NCI-H82 treated with DMSO at 0.1 percent for 48 hours (cell line): Measurements from ENCODE around the gene DNTTIP2.
"Not testable (repeated sequence)": the region's sequence is repeated elsewhere in the genome, so short reads cannot be mapped to it uniquely, and the experiment has no call there.

Source experiments
- DNase-seq: peaks from one replicate; lab custom pipeline; 2025; ENCODE audit not compliant: unreplicated experiment; lab: John Stamatoyannopoulos, UW

Gene DNTTIP2

DNA sequence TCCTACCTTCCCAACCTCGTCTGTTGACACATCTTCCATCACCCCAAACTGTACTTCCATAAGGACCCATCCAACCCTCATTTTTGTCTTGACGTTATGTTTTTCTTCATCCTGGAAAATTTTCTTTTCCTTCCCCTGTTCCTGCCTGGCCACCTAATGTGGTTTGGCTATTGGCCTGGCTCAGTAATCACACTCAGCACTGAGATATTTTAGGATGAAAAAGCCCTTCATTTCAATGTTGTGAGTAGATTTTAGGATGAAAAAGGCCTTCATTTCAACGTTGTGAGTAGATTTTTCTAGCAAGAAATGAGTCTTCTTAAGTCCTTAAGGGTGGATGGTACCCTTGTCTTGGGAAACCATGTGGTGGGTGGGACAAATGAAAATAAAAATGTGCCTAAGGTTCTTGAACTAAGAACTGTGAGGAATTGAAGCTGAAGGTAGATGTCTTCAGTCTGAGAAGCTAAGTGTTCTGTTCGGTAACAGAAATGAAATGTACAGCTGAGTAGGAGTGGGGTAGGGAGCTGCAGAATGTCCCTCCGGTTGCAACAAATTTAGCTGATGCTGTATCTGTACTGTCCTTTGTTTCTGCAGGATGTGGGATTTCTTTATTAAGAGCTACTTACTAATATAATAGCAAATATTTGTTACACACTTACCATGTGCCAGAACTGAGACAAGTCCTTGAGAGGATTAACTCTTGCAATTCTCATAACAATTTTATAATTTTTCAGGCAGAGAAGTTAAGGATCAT, 36.1 kb downstream of the DNTTIP2 start:
- DNase-seq, result no peak

DNA sequence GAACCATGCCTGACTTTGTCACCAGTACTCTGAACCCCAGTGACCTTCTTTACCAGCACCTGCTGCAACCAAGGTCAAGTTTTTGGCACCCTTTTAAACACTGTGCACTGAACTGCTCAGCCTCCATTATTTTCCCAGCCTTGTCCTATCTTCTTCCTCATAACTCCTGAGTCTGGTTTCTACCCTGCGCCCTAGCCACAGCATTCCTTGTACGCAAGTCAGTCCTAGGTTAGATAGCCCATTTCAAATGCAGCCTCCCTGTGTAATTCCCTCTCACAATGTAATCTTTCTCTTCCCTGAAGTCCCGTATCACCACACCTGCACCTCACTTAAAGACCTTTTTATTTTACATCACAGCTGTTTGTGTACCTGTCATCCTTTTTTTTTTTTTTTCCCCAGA, 37.2 kb downstream of the DNTTIP2 start:
- no peak for DNase-seq

DNA sequence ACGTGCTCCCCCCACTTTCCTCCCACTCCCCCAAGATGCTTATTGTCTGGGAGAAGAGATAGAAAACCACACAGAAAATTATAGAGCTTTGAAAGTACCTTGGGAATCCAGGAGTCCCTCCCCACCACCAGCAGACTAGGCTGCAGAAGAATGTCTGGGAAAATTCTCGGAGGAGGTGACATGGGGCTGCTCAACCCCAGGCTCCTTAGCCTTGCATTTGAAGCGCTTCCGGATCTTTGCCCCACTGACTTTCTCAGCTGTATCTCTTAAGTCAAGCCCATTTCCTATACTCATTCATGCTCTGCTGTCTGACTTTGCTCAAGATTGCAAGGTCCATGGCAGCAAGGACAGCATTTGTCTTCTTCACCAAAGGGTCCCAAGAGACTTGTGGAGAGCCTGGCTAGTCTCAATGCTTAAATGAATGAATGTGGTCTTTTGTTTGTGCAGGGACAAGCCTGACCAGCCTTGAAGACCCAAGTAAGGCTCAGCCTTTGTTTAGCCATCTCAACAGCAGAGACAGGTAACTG, 38.0 kb downstream of the DNTTIP2 start:
- DNase-seq, result no peak

DNA sequence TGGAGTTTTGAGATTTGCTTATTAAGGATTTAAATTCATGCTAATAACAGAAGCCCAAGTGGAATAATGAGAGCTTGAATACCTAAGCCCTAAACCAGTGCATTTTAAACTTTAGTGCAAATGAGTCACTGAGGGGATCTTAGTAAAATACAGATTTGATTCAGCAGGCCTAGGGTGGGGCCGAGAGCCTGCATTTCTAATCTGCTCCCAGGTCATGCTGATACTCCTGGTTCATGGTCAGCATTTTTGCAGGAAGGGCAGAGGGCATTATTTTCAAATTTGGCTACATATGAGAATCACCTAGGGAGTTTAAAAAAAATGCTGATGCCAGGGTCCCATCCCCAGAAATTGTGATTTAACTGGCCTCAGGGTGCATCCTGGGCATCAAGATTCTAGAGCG, 39.3 kb downstream of the DNTTIP2 start:
- no peak for DNase-seq

DNA sequence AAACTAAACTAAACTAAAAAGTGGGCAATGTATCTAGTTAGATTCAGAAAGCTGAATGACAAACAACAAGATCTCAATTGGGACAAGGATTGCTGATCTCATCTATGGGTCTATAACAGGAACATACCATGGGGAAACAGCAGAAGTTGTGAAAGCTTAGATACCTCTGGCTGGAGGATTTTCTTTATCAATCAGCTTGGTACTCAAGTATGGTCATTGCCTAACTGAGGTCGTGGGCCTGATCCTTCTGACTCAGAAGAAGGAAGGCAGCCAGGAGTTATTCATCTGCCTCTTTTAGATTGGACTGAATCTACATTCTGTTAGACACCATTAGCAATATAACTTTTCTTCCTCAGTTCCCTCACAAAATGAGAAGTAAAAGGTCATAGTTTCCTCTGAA, 39.7 kb downstream of the DNTTIP2 start:
- DNase-seq, result no peak

DNA sequence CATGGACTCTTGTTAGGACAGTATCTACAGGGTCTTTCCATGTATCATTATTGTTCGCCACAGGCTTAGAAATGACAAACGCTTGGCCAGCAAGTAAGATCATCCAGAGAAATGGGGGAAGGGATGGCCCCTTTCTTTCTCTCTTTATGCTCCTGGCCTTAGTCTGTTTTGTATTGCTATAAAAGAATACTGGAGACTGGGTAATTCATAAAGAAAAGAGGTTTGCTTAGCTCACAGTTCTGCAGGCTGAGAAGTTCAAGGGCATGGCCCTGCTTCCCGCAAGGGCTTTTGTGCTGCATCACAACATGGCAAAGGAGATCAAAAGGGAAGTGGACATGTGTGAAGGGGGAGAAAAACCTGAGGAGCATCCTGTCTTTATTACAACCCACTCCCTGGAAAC, 41.0 kb downstream of the DNTTIP2 start:
- DNase-seq, result no peak

DNA sequence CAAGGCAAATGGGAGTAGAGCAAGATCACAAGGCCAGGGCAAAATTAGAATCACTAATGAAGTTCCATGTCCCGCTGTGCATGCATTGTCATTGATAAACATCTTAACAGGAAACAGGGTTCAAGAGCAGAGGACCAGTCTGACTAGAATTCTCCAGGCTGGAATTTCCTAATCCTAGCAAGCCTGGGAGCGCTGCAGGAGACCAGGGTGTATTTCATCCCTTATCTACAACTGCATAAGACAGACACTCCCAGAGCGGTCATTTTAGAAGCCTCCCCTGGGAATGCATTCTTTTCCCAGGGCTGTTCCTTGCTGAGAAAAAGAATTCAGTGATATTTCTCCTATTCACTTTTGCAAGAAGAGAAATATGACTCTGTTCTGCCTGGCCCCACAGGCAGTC, 45.7 kb downstream of the DNTTIP2 start:
- not testable (repeated sequence) for DNase-seq

DNA sequence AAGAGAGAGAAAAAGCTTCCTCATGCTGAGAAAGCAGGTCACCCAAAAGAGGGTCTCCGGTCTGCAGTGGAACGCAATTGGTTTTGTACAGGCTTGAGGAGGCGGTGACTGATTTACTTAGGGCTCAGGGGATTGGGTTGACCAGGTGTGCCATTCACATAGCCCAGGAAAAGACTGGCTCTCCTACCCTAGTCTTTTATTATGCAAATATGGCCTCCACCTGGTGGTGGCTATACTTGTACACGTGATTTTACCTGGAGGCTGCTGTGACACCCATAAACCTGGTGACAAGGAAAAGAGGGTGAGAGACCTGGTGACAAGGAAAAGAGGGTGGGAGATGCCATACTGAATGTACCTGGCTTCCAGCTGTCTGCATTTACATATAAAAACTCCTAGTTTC, 49.9 kb downstream of the DNTTIP2 start:
- DNase-seq, result no peak

DNA sequence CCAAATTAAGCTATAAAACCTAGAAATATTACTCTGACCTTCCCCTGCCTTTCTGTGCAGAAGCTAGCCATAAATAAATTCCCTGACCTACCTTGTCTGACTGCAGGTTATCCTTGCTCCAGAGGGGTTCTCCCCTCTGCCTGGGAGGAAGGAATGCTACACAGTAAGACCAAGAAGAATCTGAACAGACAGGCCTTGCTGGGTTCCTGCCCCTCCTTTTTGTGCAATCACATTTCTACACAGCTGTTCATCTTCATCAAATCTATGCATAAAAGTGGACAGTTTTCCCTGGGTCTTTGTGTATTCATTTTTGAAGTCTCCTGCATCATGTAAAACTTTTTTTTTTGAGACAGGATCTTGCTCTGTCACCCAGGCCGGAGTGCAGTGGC, 50.6 kb downstream of the DNTTIP2 start:
- no peak for DNase-seq

DNA sequence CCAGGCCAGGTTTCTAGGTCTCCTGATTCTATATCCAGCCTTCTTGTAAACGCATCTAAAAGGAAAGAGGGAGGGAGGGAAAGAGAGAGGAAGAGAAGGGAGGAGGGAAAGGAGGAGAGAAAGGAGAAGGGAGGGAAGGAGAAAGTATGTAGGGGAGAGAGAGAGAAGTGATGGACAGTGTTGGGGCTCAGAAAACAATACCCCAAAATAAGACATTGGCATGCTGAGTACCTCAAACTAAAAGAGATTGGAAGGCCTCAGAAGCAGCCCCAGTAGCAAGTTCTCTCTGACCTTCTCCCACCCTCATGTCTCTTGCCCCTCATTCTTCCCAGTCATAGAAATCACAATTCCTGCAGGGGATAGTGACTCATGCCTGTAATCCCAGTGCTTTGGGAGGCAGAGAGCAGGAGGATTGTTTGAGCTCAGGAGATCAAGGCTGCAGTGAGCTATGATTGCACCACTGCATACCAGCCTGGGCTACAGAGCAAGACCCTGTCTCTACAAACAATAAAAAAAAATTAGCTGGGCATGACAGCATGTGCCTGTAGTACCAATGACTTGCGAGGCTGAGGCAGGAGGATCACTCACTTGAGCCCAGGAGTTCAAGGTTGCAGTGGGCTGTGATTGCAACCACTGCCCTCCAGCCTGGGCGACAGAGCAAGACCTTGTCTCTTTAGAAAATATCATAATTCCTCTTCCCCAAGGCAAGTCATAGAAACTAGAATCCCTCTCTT, 51.2 kb downstream of the DNTTIP2 start:
- DNase-seq, result no peak

DNA sequence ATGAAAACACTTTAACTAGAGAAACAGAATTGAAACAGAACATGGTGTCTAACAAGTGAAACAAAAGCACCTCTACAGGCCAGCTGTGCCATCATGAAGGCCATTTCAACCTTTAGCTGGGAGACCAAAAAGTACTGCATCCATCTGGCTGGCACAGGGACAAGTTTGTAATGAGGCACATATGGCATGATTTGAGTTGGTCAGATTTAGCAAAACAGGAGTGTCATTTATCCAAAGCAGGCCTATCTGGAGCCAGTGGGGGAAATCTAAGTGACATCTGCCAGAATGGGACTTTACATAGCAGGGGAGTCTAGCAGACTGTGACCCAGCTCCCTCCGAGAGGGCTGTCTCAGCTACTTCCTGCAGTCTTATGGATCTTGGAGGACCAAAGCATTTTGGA, 51.9 kb downstream of the DNTTIP2 start:
- no peak for DNase-seq

DNA sequence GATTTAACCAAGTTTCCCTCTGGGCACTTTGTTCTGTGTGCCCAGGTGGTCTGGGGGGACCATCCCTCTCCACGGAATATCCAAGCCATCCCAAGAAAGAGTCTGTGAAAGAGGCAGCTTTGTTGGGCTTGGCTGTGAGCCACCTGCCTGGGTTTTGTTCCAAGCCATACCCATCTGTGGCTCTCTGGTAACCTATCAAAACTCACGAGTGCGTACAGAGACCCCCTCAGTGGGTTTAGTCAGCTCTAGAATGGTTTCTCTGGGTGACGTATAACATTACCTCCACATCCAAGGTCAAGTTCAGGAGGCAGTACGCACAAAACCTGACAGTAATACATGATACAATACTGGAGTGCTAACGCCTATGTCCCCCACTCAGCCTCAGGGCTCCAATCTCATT, 54.2 kb downstream of the DNTTIP2 start:
- DNase-seq, result no peak

DNA sequence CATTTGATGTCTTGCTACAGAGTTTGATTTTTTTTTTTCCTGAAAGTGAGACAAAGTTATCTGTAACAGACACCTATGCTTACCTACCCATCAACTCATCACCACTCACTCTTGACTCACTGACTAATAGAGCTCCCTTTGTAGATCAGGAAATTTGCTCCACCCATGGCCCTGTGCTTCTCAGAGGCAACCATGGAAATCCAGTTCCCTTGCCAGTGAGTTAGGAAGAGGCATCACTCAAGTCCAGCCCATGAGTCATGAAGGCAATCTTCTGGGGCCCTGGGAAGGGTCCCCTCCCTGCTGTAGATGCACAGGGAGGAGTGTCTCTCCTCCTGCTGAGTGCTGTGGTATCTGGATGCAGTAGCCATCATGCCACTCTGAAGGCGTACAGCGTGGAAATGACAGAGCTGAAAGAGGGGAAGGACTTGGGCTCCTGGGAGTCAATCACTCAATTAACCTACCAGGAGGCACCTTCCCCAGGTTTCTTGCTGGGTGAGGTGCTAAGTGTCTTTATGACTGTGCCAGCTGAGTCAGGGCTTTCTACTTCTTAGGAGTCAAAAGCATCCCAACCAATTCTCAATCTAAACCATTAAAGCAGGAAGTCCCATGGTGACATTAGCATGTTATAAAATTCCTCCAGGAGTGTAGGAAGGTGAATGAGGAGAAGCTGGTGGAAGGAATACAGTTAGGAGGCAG, 56.1 kb downstream of the DNTTIP2 start:
- no peak for DNase-seq

DNA sequence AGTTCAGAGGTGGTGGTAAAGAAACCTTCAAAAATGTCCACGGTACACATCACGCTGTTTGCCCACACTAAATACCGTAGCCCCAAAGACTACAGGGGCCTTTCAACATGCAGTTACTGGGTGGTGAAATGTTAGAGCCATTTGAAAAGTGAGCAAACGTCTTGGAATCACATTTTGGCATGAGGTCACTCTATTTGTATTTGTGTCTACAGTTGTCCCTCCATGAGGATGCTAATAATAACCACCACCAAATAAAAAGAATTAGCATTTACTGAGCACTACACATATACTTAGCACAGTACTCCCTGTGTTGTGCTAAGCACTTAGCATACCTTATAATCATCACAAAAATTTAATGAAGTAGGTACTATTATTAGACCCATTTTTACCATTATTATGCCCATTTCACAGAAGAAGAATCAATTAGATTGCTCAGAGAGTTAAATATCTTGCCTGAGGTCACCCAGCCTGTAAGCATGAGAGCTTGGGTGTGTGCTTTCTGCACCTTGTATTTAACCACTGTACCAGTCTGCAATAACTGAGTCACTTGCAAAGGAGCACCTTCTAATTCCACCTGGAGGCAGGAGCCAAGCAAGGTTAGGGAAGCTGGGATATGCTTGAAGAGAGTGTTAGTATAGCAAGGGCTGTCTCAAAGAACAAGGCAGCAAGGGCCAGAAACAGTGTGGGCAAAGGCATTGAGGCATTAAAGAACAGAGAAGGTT, 57.4 kb downstream of the DNTTIP2 start:
- no peak for DNase-seq

DNA sequence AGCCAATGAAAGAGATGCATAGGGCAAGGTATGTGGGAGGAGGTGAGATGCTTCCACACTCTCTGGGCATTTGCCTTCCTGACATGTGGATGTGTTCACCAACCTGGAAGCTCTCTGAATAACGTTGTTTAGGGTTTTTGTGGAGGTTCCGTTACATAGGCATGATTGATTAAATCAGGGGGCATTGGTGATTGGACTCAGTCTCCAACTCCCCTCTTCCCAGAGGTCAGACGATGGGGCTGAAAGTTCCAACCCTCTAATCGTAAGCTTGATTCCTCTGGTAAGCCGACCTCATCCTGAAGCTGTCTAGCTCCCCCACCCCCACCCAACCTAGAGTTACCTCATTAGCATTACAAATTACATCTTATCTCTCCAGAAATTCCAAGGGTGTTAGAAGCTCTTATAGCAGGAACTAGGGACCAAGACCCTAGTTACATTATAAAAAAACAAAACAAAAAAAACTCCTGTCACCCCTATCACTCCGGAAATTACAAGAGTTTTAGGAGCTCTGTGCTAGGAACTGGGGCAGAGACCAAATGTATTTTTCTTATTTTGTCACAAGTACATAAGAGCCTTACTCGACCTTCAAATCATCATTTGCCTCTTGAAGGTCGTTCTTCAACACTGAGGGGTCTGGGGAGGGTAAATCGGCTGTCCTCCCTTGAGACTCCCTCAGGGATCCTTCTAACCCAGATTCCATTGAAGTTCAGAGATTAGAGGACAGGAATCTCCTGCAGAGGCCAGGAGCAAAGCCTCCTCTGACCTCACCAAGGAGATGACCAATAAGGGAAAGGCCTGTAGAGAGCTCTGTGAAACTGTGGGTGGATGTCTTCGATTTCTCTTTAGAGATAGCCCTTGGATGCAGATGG, 58.2 kb downstream of the DNTTIP2 start:
- no peak for DNase-seq

DNA sequence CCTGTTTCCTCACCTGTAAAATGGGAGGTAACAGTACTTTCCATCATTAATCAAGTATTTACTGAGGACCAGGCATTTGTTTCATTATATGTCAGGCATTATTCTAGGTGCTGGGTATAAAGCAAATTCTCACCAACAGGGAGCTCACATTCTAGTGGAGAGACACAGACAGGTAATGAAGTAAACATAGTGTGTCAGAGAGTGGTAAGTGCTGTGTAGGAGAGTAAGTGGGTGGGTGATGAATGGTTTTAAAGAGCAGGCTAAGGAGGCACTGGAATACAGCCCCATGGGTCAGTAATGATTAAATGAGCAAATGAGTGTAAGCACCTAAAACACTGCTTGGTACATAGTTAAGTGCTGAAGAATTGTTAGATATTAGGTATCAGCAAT, 60.4 kb downstream of the DNTTIP2 start:
- no peak for DNase-seq

DNA sequence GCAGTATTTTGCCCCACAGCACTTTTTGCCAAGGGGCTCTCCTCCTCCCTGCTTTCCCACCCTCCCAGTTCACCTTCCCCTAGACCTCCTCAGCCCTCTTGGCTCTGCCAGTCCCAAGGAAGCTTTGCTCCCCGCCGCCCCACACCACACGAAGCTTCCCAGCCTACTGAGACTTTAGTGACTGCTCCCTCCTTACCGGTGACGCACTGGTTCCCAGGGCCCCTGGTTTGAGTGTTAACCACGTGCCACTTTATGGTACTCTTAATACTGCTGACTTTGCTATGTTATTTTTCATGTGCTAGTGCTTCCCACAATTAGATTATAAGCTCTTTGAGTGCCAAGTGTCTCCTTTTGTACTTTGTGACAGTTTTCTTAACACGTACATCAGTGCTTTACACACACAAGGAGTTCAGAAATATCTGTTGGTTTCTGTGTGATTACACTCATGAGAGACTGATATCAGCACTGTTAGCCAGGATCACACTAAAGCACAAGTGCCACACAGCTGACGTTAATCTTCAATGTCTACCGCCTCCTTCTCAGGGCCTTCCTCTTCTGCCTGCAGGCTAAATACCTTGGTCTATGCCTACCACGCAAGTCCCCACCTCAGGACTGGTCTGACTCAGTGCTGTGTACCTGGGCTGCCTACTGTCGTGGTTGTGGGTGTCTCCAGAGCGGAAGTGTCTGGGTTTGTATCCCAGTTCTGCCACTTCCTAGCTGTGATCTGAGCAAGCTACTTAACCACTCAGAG, 61.0 kb downstream of the DNTTIP2 start:
- DNase-seq, result no peak

DNA sequence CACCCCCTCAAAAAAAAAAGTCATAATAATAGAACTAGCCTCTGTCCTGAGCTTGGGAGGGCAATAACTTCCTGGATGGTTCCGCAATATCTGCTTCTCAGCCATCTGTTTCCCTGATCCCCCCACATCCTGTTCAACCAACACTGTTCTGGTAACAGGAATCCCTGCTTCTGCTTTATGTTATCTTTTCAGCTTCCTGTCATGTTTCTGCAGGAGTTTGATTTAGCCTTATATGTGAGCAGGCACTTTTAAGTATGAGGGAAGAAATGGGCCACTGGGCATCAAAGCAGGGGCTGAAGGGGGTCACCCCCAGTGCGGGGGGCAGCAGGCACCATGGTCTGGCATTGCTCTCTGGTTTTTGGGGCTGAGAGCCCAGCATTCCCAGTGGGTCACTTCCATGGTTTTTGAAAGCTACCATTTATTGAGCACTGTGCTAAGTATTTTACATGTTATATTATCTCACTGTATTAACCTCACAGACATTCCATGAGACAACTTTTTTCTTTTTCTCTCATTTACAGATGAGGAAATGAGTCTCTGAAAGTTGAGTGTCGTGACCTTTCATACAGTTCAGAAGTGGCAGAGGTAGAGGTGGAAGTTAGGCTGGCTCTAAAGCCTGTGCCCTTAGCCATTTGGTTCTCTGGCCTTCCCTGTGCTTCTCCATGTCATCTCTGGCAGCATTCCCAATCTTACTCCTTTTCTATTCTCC, 61.9 kb downstream of the DNTTIP2 start:
- no peak for DNase-seq
